K562 (cell line): ENCODE measurements around the gene SFI1. TPM values are rescaled to one million over a fixed set of nuclear protein-coding genes. Genes with fewer than 3 reads are reported as not detected.

ENCODE experiments used
- BCL6 ChIP-seq: fragments of 250-450 bp; sonication (Bioruptor Pico); IDR thresholded peaks from 2 replicates; pipeline ENCODE4 v1.4.0; 2020
- BRF1 ChIP-seq: IDR thresholded peaks from 3 replicates; pipeline ENCODE4 v1.6.1; 2011; ENCODE audit warnings: borderline replicate concordance, mild to moderate bottlenecking; ENCODE audit not compliant: insufficient read length; ENCODE audit errors: extremely low read depth
- CSDE1 ChIP-seq, 2 experiments: fragments of 450-650 bp; IDR thresholded peaks; 2 replicates each; pipeline ENCODE4 v1.6.1; 2016; ENCODE audit warnings: mild to moderate bottlenecking in 1 of 2
- E2F8 ChIP-seq: fragments of 450-650 bp; IDR thresholded peaks from 2 replicates; pipeline ENCODE4 v1.7.1; 2018; ENCODE audit warnings: mild to moderate bottlenecking, low read depth; ENCODE audit not compliant: partially characterized antibody
- ELF4 ChIP-seq: fragments of 450-650 bp; formaldehyde crosslinking; IDR thresholded peaks from 2 replicates; pipeline ENCODE4 v1.4.0; 2022; ENCODE audit warnings: missing genetic modification characterization
- FOXJ3 ChIP-seq: sonication (generic); formaldehyde crosslinking; IDR thresholded peaks from 2 replicates; pipeline ENCODE4 v1.4.0; 2020; ENCODE audit warnings: mild to moderate bottlenecking, missing genetic modification reagents
- GTF2A2 ChIP-seq: IDR thresholded peaks from 2 replicates; pipeline ENCODE4 v1.6.1; 2016; ENCODE audit warnings: mild to moderate bottlenecking, missing genetic modification characterization, missing compliant biosample characterization
- HDAC1 ChIP-seq, 2 experiments: fragments of 450-650 bp; IDR thresholded peaks; 2 replicates each; pipeline ENCODE4 v1.6.1; 2016 to 2017; ENCODE audit warnings: inconsistent platforms in 1 of 2, mild to moderate bottlenecking in 1 of 2, moderate library complexity in 1 of 2
- HNRNPH1 ChIP-seq: fragments of 200-400 bp; formaldehyde crosslinking; optimal IDR thresholded peaks from 2 replicates; pipeline ENCODE3; 2017; ENCODE audit warnings: low read depth, mild to moderate bottlenecking, low read length, moderate library complexity
- MAFG ChIP-seq: fragments of 450-650 bp; conservative IDR thresholded peaks from 2 replicates; pipeline ENCODE4 v1.6.1; 2016; ENCODE audit warnings: missing genetic modification characterization, missing compliant biosample characterization
- NCOA4 ChIP-seq: fragments of 450-650 bp; IDR thresholded peaks from 2 replicates; pipeline ENCODE4 v1.6.1; 2018; ENCODE audit warnings: mild to moderate bottlenecking; ENCODE audit not compliant: partially characterized antibody
- NONO ChIP-seq, 2 experiments: fragments of 200-400 bp in 1 of 2; fragments of 450-650 bp in 1 of 2; formaldehyde crosslinking in 1 of 2; IDR thresholded peaks; 2 replicates each; pipeline ENCODE4 v1.6.1; 2017; ENCODE audit warnings: low read depth in 2 of 2, mild to moderate bottlenecking in 2 of 2, moderate library complexity in 2 of 2, low read length in 1 of 2
- SMARCA4 ChIP-seq: fragments of 450-650 bp; IDR thresholded peaks from 2 replicates; pipeline ENCODE4 v1.6.1; 2016
- SRF ChIP-seq, 2 experiments: fragments of 250-450, 450-650 bp in 1 of 2; sonication (Bioruptor Pico) in 1 of 2; sonication (generic) in 1 of 2; formaldehyde crosslinking; IDR thresholded peaks; 2 replicates each; pipeline versions ENCODE4 v1.5.0 to v1.5.1; 2020 to 2022; ENCODE audit warnings: mild to moderate bottlenecking in 1 of 2, missing genetic modification reagents in 1 of 2
- ZFP36 ChIP-seq: fragments of 150-350 bp; IDR thresholded peaks from 2 replicates; pipeline ENCODE4 v1.6.1; 2018; ENCODE audit warnings: low read length, low read depth; ENCODE audit not compliant: partially characterized antibody
- ZNF165 ChIP-seq: fragments of 250-450 bp; sonication (Bioruptor Pico); IDR thresholded peaks from 2 replicates; pipeline ENCODE4 v1.4.0; 2020; ENCODE audit warnings: borderline replicate concordance
- ZNF280B ChIP-seq: fragments of 250-450 bp; sonication (Bioruptor Pico); IDR thresholded peaks from 2 replicates; pipeline ENCODE4 v1.5.1; 2021; ENCODE audit warnings: mild to moderate bottlenecking
- ZNF324 ChIP-seq: fragments of 250-450 bp; sonication (Bioruptor Pico); IDR thresholded peaks from 2 replicates; pipeline ENCODE4 v1.4.0; 2020; ENCODE audit warnings: mild to moderate bottlenecking
- ZNF41 ChIP-seq: fragments of 250-450 bp; sonication (Bioruptor Pico); conservative IDR thresholded peaks from 2 replicates; pipeline ENCODE4 v1.4.0; 2020; ENCODE audit warnings: mild to moderate bottlenecking
- ZNF740 ChIP-seq, 3 experiments: fragments of 200-800 bp in 1 of 3; sonication (Bioruptor generic) in 1 of 3; sonication (generic) in 1 of 3; formaldehyde crosslinking in 1 of 3; IDR thresholded peaks; 2 replicates each; pipeline versions ENCODE4 v1.6.1 to v1.8.0; 2016 to 2022; ENCODE audit warnings: mild to moderate bottlenecking in 2 of 3, missing compliant biosample characterization in 2 of 3, missing genetic modification characterization in 2 of 3, missing genetic modification reagents in 1 of 3
- ZNF764 ChIP-seq: fragments of 250-450 bp; sonication (Bioruptor Pico); IDR thresholded peaks from 2 replicates; pipeline ENCODE4 v1.4.0; 2020; ENCODE audit warnings: low read depth, mild to moderate bottlenecking, moderate library complexity
- ZZZ3 ChIP-seq: fragments of 450-650 bp; IDR thresholded peaks from 2 replicates; pipeline ENCODE4 v1.6.1; 2016; ENCODE audit warnings: antibody characterized with exemption, mild to moderate bottlenecking, moderate library complexity
- polyA plus RNA-seq, 8 experiments: library from polyadenylated mRNA; depleted of rRNA in 4 of 8; stranded (reverse) in 5 of 8; unstranded in 3 of 8; fragments of >200 nt; fragmentation: Nextera tagmentation in 2 of 8; fragmentation: Illumina TruSeq in 1 of 8; extraction: Ambion mirVana in 2 of 8; extraction: Trizol in 1 of 8; gene quantifications; 2 replicates each; pipeline versions ENCODE4 v1.2.1 to v1.2.3, GENCODE V29; 2011 to 2014; ENCODE audit warnings: inconsistent platforms in 1 of 8, missing spikeins in 1 of 8
- total RNA-seq, 7 experiments: library from RNA; depleted of rRNA in 6 of 7; stranded (reverse); fragments of >200 nt in 6 of 7; fragmentation: Illumina TruSeq in 2 of 7; extraction: Trizol in 2 of 7; gene quantifications; 2 replicates each; pipeline versions ENCODE4 v1.2.1 to v1.2.3, GENCODE V29; 2011 to 2021; ENCODE audit warnings: low replicate concordance in 1 of 7

Gene SFI1
- total and polyA plus RNA-seq, 9 of the 15 experiments (the other 6 are each of a cell fraction or from before 2014, with no cell fraction given): 3.0 to 25.6 (median 14.1) TPM

- TF ChIP-seq ZNF740 (CRISPR knock-in tag; IDR thresholded peaks at IDR 0.05): peak; percentile 75
- TF ChIP-seq ZNF740 (tag; IDR thresholded peaks at IDR 0.05): peak in 1 of 2 experiments; percentile 70; a peak in 1 of 4 replicates
- no peak for TF ChIP-seq ZNF280B (CRISPR knock-in tag)
- no peak for TF ChIP-seq NCOA4
- TF ChIP-seq ZNF165 (CRISPR knock-in tag): 0 out of 2 replicates have a peak, but pooled peaks have one; percentile 61
- TF ChIP-seq ZZZ3: no peak
- no peak for TF ChIP-seq BRF1
- no peak for TF ChIP-seq CSDE1 (IDR thresholded peaks at IDR 0.05)
- TF ChIP-seq SMARCA4: no peak
- no peak for TF ChIP-seq ZNF41 (CRISPR knock-in tag)
- TF ChIP-seq FOXJ3 (CRISPR knock-in tag): no peak
- TF ChIP-seq ZNF324 (CRISPR knock-in tag): no peak
- no peak for TF ChIP-seq MAFG (tag)
- TF ChIP-seq BCL6 (CRISPR knock-in tag): no peak
- no peak for TF ChIP-seq SRF (CRISPR knock-in tag; IDR thresholded peaks at IDR 0.05)
- no peak for TF ChIP-seq GTF2A2
- TF ChIP-seq E2F8: peak; percentile 64
- TF ChIP-seq HNRNPH1: no peak
- no peak for TF ChIP-seq ZNF764
- TF ChIP-seq NONO (IDR thresholded peaks at IDR 0.05; ENCODE audit: low read depth in 2 of 2, low read length in 1 of 2): no peak; a peak in 1 of 4 replicates
- TF ChIP-seq ZFP36: no peak
- peak in 1 of 2 experiments; percentile 86; a peak in 2 of 4 replicates for TF ChIP-seq HDAC1 (IDR thresholded peaks at IDR 0.05)
- no peak for TF ChIP-seq ELF4
Measured at GRCh38 chr22:31630331-31631329, 134.3 kb downstream of the SFI1 start (continued).
